Central memory CD8-positive, alpha-beta T cell (primary cell): ENCODE data around the gene KCNN1.
A peak's percentile ranks its signal among the peaks of the same experiment; 100 is the strongest.

Experiments used
- ATAC-seq: fragments of 150-1000 bp; cut with Tn5 transposase; replicated peaks from 2 replicates; pipeline ENCODE4 v1.10.0; 2022; ENCODE audit warnings: mild to moderate bottlenecking, moderate FRiP score, moderate number of reproducible peaks; ENCODE audit not compliant: poor library complexity, severe bottlenecking; ENCODE audit errors: extremely low read depth
- DNase-seq, 2 donors: peaks; one replicate each; pipeline ENCODE4 v3.0.0; 2021; ENCODE audit warnings: low spot score in 2 of 2
- H3K27ac Mint-ChIP-seq: one replicate; pipeline ENCODE4 v1.8.0; 2022; ENCODE audit warnings: low read depth, mild to moderate bottlenecking, moderate library complexity, mixed read lengths
- H3K27me3 Mint-ChIP-seq: one replicate; pipeline ENCODE4 v1.8.0; 2022; ENCODE audit warnings: mixed read lengths
- H3K36me3 Mint-ChIP-seq: one replicate; pipeline ENCODE4 v1.8.0; 2022; ENCODE audit warnings: mild to moderate bottlenecking, moderate library complexity, mixed read lengths; ENCODE audit not compliant: insufficient read depth
- H3K4me1 Mint-ChIP-seq: one replicate; pipeline ENCODE4 v1.8.0; 2022; ENCODE audit warnings: mixed read lengths
- H3K4me3 Mint-ChIP-seq: one replicate; pipeline ENCODE4 v1.8.0; 2022; ENCODE audit warnings: mild to moderate bottlenecking, moderate library complexity, mixed read lengths
- H3K9me3 Mint-ChIP-seq: one replicate; pipeline ENCODE4 v1.8.0; 2022; ENCODE audit warnings: mixed read lengths

The KCNN1 gene

GRCh38 chr19:17950310-17951156, 16.4 kb upstream of the KCNN1 start:
- ATAC-seq: peak; percentile 14
- Mint-ChIP-seq H3K4me1 (peaks cover 52% of the 10 kb centered on the region), H3K27ac (peak overlapping the region; percentile 95), H3K9me3 (no peaks in the 10 kb centered on the region), H3K36me3 (peaks cover 31% of the 10 kb centered on the region), H3K4me3 (peak overlapping the region; percentile 86), H3K27me3 (peaks cover 53% of the 10 kb centered on the region)
- peak; percentile 34 to 37 for DNase-seq

GRCh38 chr19:17951157-17951989, 15.5 kb upstream of the KCNN1 start:
- Mint-ChIP-seq H3K27me3 (peaks cover 57% of the 10 kb centered on the region), H3K4me1 (peaks cover 43% of the 10 kb centered on the region), H3K9me3 (no peaks in the 10 kb centered on the region), H3K4me3 (peak overlapping the region; percentile 86), H3K27ac (no peak overlapping the region), H3K36me3 (peaks cover 25% of the 10 kb centered on the region)
- DNase-seq: no peak
- no peak for ATAC-seq

- Mint-ChIP-seq H3K4me3 (peak overlapping the region; percentile 34), H3K4me1 (peaks cover 37% of the 10 kb centered on the region), H3K27me3 (peaks cover 66% of the 10 kb centered on the region), H3K36me3 (peaks cover 18% of the 10 kb centered on the region), H3K9me3 (no peaks in the 10 kb centered on the region), H3K27ac (no peak overlapping the region)
- DNase-seq (no peak), ATAC-seq (no peak)
Observed at GRCh38 chr19:17951990-17952976, 14.6 kb upstream of the KCNN1 start.

- DNase-seq: no peak
- peaks cover 74% of the 10 kb centered on the region for H3K27me3 Mint-ChIP-seq
- ATAC-seq: no peak
- peaks cover 35% of the 10 kb centered on the region for H3K4me1 Mint-ChIP-seq
- H3K36me3 Mint-ChIP-seq: peaks cover 13% of the 10 kb centered on the region
- no peaks in the 10 kb centered on the region for H3K9me3 Mint-ChIP-seq
- peak overlapping the region; percentile 34 for H3K4me3 Mint-ChIP-seq
- no peak overlapping the region for H3K27ac Mint-ChIP-seq
Observed at GRCh38 chr19:17953316-17953801, 13.5 kb upstream of the KCNN1 start.

GRCh38 chr19:17953869-17954268, 13.0 kb upstream of the KCNN1 start:
- H3K4me1 Mint-ChIP-seq: peaks cover 35% of the 10 kb centered on the region
- H3K4me3 Mint-ChIP-seq: no peak overlapping the region
- ATAC-seq: no peak
- H3K9me3 Mint-ChIP-seq: no peaks in the 10 kb centered on the region
- peaks cover 12% of the 10 kb centered on the region for H3K36me3 Mint-ChIP-seq
- peaks cover 74% of the 10 kb centered on the region for H3K27me3 Mint-ChIP-seq
- DNase-seq: no peak
- no peak overlapping the region for H3K27ac Mint-ChIP-seq

- no peak for DNase-seq
- Mint-ChIP-seq H3K27ac (no peak overlapping the region), H3K4me1 (peaks cover 29% of the 10 kb centered on the region), H3K27me3 (peaks cover 68% of the 10 kb centered on the region), H3K9me3 (no peaks in the 10 kb centered on the region), H3K4me3 (no peak overlapping the region), H3K36me3 (peaks cover 12% of the 10 kb centered on the region)
- ATAC-seq: no peak
Observed at GRCh38 chr19:17954401-17954800, 12.5 kb upstream of the KCNN1 start.

GRCh38 chr19:17957149-17957849, 9.6 kb upstream of the KCNN1 start:
- ATAC-seq (no peak), DNase-seq (no peak)
- Mint-ChIP-seq H3K36me3 (peaks cover 6% of the 10 kb centered on the region), H3K27ac (no peak overlapping the region), H3K4me1 (peaks cover 10% of the 10 kb centered on the region), H3K9me3 (no peaks in the 10 kb centered on the region), H3K4me3 (no peak overlapping the region), H3K27me3 (peaks cover 50% of the 10 kb centered on the region)

GRCh38 chr19:17957885-17958284, 9.0 kb upstream of the KCNN1 start:
- peaks cover 6% of the 10 kb centered on the region for H3K4me1 Mint-ChIP-seq

GRCh38 chr19:17963936-17964691, 2.8 kb upstream of the KCNN1 start:
- H3K36me3 Mint-ChIP-seq: peaks cover 1% of the 10 kb centered on the region
- no peak for DNase-seq
- H3K4me1 Mint-ChIP-seq: peaks cover 11% of the 10 kb centered on the region
- no peak overlapping the region for H3K27ac Mint-ChIP-seq
- no peak for ATAC-seq
- H3K9me3 Mint-ChIP-seq: no peaks in the 10 kb centered on the region
- H3K27me3 Mint-ChIP-seq: peaks cover 61% of the 10 kb centered on the region
- H3K4me3 Mint-ChIP-seq: no peak overlapping the region

More at GRCh38 chr19:17957885-17958284, 9.0 kb upstream of the KCNN1 start:
- Mint-ChIP-seq H3K27ac (no peak overlapping the region), H3K27me3 (peaks cover 48% of the 10 kb centered on the region), H3K4me3 (no peak overlapping the region), H3K9me3 (no peaks in the 10 kb centered on the region), H3K36me3 (peaks cover 6% of the 10 kb centered on the region)
- ATAC-seq (no peak), DNase-seq (no peak)

GRCh38 chr19:17965370-17966128, 1.4 kb upstream of the KCNN1 start:
- peaks cover 1% of the 10 kb centered on the region for H3K36me3 Mint-ChIP-seq
- DNase-seq (no peak), ATAC-seq (no peak)
- H3K4me1 Mint-ChIP-seq: peaks cover 11% of the 10 kb centered on the region
- no peak overlapping the region for H3K27ac Mint-ChIP-seq
- H3K4me3 Mint-ChIP-seq: no peak overlapping the region
- H3K27me3 Mint-ChIP-seq: peaks cover 61% of the 10 kb centered on the region
- H3K9me3 Mint-ChIP-seq: no peaks in the 10 kb centered on the region
